GM18526 (cell line): ENCODE results near the gene OTUD1.

Experiments
- POLR2A ChIP-seq: IDR thresholded peaks from 3 replicates; pipeline ENCODE4 v1.6.1; 2011; ENCODE audit not compliant: insufficient read length; ENCODE audit errors: extremely low read depth

The OTUD1 gene, protein sequence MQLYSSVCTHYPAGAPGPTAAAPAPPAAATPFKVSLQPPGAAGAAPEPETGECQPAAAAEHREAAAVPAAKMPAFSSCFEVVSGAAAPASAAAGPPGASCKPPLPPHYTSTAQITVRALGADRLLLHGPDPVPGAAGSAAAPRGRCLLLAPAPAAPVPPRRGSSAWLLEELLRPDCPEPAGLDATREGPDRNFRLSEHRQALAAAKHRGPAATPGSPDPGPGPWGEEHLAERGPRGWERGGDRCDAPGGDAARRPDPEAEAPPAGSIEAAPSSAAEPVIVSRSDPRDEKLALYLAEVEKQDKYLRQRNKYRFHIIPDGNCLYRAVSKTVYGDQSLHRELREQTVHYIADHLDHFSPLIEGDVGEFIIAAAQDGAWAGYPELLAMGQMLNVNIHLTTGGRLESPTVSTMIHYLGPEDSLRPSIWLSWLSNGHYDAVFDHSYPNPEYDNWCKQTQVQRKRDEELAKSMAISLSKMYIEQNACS

DNA sequence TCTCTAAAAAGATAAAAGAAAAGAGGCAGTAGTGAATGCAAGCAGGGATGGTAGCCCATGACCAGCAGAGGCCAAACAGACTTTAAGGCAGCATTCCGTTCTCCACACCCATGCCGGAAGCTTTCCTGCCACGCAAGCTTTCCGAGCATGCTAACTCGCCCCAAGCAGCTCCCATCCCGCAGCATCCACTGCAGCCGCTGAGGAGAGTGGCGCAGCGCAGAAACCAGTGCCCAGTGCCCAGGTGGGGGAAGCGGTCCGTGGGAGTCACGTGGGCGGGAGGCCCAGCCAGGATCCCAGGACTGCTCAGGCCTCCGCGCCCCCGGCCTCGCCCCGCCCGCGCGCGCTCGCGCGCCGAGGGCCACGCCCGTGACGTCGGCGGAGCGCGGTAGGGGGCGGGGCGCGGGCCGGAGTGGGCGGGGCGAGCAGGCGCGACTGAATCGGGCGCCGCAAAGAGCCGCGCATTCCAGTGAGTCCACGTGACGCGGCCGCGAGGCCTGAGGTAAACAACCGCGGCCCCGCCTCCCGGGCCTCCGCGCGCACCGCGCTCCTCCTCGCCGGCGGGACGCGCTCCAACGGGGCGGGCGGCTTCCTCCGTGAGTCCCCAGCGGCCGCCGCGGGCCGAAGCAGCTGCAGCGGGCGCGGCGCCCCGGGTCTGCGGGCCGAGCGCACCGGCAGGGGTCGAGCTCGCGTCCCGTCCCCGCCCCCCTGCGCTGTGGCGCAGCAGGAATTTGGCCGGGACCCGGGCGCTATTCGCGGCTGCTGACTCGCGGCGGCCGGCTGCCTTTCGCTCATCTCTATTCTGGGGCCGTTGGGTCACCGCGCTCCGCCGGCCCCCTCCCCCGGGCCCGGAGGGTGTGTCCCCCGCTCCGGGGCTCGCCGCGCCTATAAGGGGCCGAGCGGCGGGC lies at the start of gene OTUD1:
OTUD1 (plus strand) TSS at position 529 of the 905 bp plus-strand sequence. CDS start 383 bp downstream, outside the sequence.
- peak; percentile 48 for TF ChIP-seq POLR2A

DNA sequence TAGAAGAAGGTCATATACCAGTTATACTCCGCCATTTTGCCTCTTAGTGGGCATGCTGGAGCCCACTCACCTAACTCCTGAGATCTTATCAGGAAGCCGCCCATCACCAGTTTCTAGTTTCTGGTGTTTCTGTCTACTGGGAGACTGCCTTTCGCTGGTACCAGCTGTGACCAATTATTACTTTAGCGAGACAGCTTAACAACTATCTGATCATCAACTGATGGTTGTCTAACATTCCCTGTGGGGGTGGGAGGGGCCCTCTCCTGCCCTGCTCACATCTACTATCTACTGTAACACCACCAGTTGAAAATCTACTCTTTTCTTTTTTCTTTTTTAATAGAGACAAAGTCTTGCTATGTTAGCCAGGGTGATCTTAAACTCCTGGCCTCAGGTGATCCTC lies 48.1 kb upstream of the OTUD1 start:
- no peak for TF ChIP-seq POLR2A

DNA sequence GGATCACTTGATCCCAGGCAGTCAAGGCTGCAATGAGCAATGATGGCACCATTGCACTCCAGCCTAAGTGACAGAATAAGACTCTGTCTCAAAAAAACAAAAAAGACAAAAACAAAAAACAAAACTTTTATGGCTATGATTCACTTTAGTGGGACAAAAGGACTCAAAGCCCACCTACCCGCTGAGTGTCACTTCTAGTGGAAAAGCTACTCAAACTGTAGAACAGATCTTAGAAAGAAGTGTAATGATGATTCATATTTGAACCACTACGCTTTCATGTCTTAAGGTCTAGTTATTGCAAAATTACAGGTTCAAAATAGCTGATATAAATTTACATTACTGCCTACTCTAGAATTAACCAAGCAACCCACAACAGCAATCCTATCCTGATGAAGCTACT lies 47.1 kb upstream of the OTUD1 start:
- no peak for TF ChIP-seq POLR2A

DNA sequence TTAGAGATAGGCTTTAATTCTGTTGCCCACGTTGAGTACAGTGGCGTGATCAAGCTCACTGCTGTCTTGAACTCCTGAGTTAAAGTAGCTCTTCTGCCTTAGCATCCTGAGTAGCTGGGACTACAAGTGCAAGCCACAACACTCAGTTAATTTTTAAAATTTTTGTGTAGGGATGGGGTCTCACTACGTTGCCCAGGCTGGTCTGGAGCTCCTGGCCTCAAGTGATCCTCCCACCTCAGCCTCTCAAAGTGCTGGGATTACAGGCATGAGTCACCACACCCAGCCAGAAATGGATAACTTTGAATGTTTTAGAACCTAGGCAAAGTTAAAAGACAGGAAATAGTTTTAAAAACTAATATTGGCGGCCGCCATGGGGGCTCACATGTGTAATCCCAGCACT lies 43.9 kb upstream of the OTUD1 start:
- no peak for TF ChIP-seq POLR2A

DNA sequence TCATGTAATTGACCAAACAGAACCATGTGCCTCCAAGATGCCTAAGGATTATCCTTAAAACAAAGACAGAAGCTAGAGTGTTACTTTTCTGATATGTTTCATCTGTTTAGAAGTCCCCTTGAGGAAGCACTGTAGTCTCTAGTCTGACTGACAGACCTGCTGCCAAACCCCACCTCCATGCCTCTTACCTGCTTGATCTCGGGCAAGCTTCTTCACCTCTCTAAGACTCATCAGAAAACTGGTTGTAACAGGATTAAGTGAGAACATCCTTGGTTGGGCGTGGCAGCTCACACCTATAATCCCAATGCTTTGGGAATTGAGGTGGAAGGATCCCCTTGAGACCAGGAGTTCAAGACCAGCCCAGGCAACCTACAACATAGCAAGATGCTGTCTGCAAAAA lies 42.2 kb upstream of the OTUD1 start:
- no peak for TF ChIP-seq POLR2A

DNA sequence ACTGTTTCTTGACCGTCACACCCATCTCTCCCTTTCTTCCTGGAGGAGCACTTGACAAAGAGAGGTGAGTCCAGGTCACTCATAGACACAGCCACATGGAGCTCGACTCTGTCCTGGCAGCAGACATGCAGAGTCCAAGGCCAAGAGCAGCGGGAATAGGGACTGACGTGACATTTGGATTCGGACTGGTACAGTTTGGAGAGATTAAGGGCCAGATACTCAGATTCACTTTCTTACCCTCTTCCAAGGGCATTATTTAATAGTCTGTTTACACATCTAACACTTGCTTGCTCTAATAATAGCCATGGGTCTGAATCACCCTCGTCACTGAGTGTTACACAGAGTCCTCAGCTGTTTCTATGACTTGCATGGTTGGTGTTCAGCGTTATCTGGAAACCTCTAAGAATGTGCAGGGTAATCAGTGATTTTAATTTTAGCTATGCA lies 39.2 kb upstream of the OTUD1 start:
- no peak for TF ChIP-seq POLR2A

DNA sequence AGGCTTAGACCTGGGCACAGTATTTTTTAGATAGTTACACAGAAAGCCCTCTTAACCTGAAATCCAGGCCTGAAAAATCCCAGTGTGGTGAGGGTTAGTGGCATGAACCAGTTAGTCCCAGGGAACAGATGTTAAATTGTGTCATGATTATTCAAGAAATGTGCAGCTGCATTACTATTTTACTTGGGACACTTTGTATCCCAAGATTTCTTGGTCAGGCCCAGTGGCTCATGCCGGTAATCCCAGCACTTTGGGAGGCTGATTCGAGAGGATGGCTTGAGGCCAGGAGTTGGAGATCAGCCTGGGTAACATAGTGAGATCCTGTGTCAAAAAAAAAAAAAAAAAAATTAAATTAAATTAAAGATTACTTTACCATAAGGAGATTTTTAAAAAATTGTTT lies 36.0 kb upstream of the OTUD1 start:
- TF ChIP-seq POLR2A = no peak

DNA sequence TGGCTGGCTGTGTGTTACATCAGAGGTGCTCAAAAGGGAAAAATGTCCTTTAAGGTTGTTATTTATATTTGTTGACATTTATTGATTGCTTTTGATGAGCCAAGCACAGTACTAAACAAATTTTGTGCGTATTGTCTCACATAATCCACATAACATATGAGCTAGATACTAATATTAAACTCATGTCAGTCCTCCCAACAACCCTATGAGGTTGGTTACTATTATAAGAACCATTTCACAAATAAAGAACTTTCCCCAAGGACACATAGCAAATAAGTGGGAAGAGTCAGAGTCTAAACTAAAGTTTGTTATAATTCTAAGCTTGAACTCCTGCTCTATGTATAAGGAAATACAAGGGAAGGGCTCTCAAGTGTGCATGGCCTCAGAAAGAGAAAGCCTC lies 35.6 kb upstream of the OTUD1 start:
- no peak for TF ChIP-seq POLR2A

DNA sequence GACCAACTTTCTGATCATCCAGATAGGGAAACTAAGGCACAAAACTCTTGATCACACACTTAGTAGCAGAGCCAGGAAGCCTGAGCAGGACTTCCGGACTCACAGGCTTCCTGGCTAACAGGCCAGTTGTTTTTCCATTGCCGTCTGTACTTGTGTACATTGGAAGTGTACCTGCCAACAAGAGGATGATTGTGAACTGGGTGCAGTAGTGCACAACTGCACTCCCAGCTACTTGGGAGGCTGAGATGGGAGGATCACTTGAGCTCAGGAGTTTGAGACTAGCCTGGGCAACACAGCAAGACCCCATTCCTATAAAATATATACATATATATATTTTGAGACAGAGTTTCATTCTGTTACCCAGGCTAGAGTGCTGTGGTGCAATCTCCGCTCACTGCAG lies 35.2 kb upstream of the OTUD1 start:
- no peak for TF ChIP-seq POLR2A

DNA sequence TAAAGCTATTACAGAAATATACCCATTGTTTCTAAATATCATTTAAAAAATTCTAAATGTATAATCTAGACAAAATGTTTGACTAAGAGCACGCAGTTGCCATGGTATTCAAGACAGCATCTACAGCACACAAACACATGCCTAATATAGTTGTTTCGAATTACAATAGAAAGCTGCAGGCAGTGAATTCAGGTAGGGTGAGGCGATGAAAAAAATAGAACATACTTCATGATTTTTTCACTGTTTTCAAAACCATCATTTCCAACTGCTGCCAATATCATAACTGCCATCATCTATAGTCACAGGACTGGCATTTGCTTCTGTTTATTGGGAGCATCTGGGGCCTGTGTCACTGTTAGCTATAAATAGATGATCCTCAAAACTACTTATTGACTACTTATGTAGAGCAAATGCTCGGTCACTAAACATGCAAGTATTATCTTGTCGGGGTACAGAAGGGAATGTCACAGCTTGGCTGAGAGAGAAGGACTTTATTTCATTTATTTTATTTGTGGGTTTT lies 34.4 kb upstream of the OTUD1 start:
- no peak for TF ChIP-seq POLR2A

DNA sequence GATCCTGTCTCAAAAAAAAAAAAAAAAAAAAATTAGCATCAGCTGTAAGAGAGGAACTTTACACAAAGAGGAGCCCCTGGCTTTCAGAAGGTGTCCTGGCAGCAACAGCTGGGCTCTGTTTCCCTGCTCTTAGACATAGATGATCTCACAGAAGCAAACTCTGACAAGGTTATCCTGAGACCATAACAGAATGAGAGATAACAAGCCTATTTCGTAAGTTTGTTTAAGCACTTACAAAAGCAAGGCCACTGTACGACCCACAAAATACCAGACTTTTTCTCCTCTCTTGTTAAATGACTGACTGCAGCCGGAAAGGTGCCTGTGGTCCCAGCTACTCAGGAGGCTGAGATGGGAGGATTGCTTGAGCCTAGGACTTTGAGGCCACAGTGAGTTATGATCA lies 33.3 kb upstream of the OTUD1 start:
- no peak for TF ChIP-seq POLR2A

DNA sequence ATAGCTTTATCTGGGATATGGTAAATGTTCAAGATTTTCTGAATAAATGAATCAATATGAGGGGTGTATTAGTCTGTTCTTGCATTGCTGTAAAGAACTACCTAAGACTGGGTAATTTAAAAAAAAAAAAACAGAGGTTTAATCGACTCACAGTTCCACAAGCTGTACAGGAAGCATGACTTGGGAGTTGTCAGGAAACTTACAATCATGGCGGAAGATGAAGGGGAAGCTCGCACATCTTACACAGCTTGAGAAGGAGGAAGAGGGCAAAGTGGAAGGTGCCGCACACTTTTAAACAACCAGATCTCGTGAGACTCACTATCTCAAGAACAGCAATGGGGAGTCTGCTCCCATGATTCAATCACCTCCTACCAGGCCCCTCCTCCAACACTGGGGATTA lies 32.5 kb upstream of the OTUD1 start:
- no peak for TF ChIP-seq POLR2A

DNA sequence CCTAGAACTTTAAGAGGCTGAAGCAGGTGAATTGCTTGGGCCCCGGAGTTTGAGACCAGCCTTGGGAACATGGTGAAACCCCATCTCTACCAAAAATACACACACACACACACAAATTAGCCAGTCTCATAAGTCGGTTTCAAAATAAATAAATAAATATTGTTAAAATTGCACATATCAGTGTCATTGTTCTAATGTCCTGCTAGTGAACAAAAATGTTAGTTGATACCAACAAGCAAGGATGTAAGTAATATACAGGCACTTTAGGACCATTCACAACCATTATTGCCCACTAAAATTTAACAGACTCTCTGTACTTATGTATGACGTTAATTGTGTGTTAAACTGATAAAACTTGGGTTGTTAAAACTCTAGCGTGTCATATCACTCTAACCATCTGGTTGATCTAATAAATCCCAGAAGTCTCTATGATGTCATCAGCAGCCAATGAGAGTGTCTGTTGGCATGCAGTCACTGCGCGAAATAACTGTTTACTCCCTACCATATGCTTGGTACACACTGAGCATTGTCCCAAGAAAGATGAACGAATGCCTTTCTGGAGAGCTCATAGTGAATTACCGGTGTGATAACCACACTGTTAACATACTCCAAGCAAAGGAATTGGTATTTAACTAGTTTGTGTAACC lies 30.4 kb upstream of the OTUD1 start:
- TF ChIP-seq POLR2A = no peak

DNA sequence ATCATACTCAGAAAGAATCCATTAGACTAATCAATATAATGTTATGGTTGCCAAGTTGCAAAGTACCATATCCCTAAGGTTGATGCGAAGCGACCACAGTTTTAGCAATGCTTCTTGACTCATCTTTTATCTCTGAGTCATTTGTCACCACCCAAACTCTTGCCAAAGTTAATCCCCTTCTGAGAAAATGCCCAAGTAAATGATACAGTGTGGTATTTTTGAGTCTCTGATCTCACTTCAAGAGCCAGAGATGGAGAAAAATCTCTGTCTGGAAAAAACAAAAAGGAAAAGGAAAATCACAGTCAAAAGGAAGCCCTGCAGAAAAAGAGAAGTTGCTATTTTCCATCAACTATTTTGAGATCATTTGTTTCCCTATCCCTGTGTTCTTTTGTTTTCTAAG lies 26.7 kb upstream of the OTUD1 start:
- no peak for TF ChIP-seq POLR2A

DNA sequence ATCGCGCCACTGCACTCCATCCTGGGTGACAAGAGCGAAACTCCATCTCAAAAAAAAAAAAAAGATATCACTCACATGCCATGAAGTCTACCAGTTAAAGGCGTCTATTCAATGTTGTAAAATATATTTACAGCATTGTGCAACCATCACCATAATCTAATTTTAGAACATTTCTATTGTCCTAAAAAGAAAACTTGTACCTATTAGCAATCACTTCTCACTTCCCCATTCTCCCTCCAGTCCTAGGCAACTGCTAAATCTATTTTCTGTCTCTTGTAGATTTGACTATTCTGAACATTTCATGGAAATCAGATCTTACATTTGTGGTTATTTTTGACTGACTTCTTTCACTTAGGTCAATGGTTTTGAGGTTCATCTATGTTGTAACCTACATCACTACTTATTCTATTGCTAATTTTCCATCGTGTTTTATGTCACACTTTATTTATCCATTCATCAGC lies 25.2 kb upstream of the OTUD1 start:
- no peak for TF ChIP-seq POLR2A

DNA sequence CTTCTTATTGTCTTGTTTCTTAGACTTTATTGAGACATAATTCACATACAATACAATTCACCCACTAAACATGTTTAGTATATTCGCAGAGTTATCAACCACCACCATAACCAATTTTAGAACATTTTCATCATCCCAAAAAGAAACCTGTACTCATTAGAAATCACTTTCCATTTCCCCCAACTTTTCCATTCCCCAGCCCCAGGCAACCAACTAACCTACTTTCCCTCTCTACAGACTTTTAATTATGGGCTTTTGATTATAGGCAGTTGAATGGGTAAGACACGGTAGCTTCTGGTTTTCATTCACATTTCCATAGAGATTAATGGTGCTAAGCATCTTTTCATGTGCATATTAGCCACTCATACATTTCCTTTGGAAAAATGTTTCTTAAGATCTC lies 24.2 kb upstream of the OTUD1 start:
- TF ChIP-seq POLR2A = no peak

DNA sequence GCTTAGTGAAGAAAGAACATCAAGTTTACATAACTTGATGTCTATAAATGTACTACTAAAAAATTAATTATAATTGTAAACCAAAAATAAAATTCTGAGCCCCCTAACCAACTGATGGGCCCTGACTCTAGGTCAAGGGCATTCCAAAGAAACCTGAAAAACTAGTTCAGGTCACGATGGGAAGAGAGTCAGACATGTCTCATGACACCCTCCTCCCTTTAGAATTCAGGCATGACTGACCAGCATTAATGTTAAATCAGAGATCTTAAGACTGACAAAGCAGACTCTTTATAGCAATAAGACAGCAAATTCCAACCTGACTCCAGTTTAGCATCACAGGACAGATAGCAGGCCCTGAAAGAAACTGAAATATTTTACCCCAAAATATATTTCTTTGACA lies 21.6 kb upstream of the OTUD1 start:
- no peak for TF ChIP-seq POLR2A
